Endometrium (tissue), 2 donors: ENCODE data around the gene PLD1.
"Not testable (repeated sequence)": the region's sequence is repeated elsewhere in the genome, so short reads cannot be mapped to it uniquely, and the experiment has no call there.

ENCODE experiments used
- FAIRE-seq: peaks from 2 replicates; lab custom pipeline; 2012; peaks lifted over from hg19 to GRCh38; lab: Jason Lieb, UNC
- donor health status: control.
- donor health status: control.

PLD1 gene

DNA sequence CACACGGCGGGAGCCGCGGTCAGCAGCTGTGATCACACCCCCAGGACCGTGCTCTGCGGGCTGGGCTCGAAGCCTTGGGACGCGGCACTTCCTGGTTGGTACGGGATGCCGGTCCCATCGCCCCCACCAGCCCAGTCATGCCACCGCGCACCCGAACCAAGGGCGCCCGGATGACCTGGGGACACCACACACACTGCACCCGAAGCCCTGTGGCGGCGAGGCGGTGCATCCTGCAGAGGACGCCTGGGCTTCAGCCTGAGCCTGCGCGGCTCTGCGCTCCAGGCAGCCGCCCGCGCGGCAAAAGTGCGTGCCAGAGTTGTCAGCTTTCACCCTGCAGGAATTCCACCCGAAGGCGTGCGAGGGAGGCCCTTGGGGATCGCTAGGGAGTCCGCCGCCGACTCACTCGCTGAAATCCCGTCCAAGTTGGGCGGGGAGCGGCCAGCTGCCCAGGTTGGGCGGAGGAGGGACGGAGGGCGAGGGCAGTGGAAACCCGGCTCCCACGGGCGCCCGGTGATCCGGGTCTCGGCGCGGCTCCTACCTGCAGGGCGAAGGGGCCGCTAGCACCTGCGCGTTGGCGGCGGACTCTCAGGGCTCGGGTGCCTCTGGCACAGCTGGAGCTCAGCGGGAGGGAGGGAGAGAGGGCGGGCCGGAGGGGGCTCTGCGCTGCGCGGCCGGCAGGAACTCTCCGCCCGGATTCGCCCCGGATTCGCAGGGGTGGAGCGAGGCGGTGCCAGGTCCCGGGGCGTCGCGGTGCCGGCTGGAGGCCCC lies at the start of gene PLD1:
Gene PLD1, minus strand, starts transcription at position 623 of the 768 bp plus-strand sequence. CDS start 72,432 bp downstream, outside the sequence.
- no peak for FAIRE-seq

- FAIRE-seq, result not testable (repeated sequence)
These were observed 48.5 kb upstream of the PLD1 start for GRCh38 chr3:171858770-171859169.

DNA sequence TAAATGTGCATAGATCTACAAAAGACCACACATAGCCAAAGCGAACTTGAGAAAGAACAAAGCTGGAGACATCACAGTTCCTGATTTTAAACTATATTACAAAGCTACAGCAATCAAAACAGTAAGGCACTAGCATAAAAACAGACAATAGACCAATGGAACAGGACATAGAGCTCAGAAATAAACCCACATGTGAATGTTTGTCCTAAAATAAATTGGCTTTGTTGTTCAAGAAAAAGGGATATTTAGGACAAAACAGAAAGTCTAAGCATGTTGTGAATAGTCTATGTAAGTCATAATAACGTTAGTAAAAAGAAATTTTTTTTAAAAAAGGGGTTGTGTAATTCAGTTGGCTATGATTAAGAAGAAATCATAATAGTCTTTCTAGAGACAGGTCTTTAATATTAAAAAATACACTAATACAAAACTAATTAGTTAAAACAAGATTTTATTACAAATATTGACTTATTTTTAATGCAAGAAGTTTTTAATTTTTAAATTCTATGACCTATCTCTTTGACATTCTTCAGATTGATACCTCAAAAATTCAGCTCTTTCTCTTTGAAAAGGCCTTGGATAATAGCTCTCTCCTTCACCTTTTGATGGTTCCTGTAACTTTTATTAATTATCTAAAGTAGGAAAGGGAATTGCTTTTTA lies 44.5 kb upstream of the PLD1 start:
- peak; percentile 23 for FAIRE-seq

DNA sequence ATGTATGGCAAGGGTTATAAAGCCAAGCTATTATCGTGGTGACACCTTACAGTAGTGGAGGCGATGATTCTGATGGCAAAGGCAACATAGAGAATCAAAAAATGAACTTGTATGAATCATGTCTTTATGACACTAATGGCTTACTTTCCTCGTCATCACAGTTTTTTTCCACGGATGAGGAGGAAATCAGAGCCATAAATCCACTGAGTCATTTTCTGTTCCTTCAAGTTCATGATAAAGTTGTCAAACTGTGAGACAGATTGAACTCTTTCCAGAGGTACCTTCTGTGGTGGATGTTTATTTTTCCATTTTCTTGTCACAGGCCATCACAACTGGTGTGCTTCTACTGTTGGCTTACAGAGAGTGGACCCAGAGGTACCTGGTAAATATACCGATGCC lies 41.4 kb upstream of the PLD1 start:
- FAIRE-seq, result no peak

DNA sequence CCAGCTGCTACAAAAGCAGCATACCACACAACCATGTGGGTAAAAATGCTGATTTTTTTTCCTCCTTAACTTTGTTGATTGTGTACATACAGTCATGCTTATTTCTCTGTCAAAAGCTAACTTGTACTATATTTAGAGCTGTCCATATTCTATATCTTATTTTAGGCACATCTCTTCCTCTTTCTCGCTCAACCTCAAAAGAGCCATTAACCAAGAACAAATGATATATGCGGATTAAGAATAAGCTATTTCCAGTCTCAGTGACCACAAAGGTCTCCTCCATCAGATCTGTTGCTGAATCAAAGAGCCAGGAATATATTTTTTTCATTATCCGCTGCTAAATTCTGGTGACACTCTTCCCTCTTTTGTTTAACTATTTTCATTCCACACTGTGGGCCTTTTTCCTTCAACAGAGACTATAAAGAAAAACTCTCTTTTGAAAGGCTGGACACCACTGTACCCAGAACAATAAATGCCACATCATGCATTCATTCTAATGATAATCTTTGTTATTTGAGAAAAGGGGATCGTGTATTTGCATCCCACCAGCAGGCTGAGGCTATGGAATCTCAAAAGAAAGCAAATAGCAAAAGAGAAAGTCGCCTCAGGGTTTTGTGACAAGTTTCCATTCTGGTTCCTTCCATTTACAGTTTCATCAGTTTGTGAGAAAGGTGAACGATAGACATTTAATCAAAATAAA lies 40.8 kb upstream of the PLD1 start:
- FAIRE-seq, result no peak

- no peak for FAIRE-seq
These were observed 40.2 kb upstream of the PLD1 start for GRCh38 chr3:171850320-171850959.

- FAIRE-seq, result no peak
These were observed 39.5 kb upstream of the PLD1 start for GRCh38 chr3:171849617-171850319.

DNA sequence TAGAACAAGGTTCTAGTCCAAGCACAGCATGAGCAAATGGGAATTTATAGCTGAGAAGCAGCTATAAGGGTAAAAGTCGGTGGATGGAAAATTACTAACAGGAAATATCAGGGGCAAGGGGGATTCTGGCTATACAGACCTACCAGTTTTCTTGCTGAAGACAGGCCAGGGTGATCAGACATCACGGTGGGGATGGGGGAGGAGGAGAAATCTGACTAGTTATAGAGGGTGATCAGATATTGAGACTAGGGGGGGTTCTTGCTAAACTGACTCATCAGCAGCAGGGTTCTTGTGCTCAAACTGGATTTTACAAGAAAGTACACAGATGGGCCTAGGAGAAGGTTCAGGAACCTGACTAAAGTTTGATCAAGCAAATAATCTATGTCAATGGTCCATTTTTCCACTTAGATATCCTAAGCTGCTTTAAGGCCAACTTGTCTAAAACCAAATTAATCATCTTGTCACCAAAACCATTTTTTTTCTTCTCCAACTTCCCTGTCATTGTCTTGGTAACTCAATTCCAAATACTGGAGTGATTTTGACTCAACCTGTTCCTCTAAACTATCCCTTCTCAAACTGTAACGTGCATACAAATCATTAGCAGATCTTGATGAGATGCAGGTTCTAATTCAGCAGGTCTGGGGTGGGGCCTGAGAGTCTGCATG lies 37.4 kb upstream of the PLD1 start:
- no peak for FAIRE-seq

DNA sequence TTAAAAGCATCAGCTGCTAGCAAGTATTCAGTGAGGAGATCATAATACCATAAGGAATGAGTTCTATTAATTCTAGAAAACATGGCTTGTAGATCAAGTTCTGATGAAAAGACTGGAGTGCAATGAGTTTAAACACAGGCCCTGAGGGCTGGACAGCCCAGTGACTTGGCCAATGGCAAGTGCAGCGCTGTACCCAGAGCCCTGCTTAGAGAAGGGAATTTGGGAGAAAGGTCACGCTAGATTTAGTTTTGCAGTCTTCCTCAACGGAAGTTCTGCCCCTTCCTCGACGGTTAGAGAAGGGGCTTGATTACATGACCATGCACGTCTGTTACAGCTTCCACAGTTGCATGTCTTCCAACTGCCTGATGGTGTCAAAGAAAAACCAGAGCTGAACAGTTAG lies 36.9 kb upstream of the PLD1 start:
- FAIRE-seq, result no peak

- FAIRE-seq, result no peak
These were observed 36.3 kb upstream of the PLD1 start for GRCh38 chr3:171846597-171846996.

GRCh38 chr3:171845481-171846284 lies 35.4 kb upstream of the PLD1 start:
- FAIRE-seq, result no peak

DNA sequence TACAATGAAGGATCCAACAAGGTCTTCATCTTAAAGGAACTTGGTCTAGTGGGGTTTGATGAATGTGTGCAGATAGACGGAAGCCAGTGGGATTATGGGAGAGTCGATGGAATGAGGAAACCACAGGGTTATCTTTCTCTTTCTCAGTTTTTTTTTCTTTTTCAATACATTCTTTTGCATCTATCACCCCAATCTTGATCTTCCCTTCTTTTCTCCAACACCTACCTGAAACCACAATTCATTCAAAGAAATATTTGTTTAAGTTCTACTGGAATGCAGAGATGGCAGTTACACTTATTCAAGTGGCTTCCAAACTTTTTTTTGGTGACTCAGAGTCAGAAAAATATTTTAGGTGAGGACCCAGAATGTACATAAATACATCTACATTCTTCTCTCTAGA lies 34.6 kb upstream of the PLD1 start:
- no peak for FAIRE-seq

GRCh38 chr3:171842864-171843518 lies 32.7 kb upstream of the PLD1 start, which contains the start of gene TMEM212:
Gene TMEM212 (plus strand): TSS chr3:171843349. CDS start chr3:171843384, 35 bp downstream.
- no peak for FAIRE-seq

- FAIRE-seq, result no peak
These were observed 31.3 kb upstream of the PLD1 start for GRCh38 chr3:171841620-171842000.

DNA sequence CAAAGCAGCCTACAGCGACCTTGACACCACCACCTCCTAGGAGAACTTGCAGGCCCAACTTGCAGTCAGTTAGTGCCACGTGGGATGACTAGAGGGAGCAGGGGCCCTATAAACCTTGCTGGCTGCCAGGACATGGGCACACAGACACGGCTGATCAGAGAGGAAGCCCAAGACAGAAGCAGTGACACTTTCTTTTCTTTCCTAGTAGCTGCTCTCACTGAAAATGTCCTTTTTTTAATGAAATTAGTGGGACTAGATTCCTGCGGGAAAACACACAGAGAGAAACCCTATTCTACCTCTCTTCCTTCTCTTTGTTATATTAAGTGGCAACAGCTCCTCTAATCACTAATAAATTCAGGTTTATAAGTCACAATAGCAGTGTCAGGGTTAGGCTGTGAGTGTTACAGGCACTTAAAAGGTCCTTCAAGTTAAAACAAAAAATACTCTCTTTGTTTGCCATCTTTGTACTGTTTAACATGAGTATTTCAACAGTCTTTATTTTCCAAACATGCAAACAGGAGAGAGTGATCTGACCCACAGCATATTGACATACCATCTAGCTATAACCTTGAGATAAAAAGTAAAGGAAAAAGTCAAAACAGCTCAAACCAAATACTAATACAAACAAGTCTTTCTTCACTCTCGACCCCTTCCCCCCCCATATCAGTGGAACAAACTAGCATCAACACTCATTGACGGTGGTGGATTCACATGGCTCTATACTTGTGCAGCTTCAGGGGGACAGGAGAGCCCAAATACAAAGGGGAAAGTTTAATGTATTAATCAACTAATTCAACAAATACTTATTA lies 30.7 kb upstream of the PLD1 start:
- no peak for FAIRE-seq

- no peak for FAIRE-seq
These were observed 30.1 kb upstream of the PLD1 start for GRCh38 chr3:171840445-171840810.

DNA sequence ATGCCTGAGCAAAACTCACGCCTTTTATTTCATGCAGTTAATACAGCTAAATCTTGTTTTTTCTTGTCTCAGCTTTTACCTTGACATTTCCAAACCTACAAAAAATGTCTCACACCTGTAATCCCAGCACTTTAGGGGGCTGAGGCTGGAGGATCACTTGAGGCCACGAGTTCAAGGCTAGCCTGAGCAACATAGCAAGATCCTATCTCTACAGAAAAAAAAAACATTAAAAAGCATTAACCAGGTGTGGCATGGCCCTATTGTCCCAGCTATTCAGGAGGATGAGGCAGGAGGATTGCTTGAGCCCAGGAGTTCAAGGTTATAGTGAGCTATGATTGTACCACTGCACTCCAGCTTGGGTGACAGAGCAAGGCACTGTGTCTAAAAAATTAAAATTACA lies 29.0 kb upstream of the PLD1 start:
- no peak for FAIRE-seq

- no peak for FAIRE-seq
These were observed 28.0 kb upstream of the PLD1 start for GRCh38 chr3:171838218-171838720.

- FAIRE-seq, result no peak
These were observed 27.4 kb upstream of the PLD1 start for GRCh38 chr3:171837698-171838097.
